ENCODE results near the gene BCAS4.
A peak's percentile ranks its signal among the peaks of the same experiment; 100 is the strongest.
"Not testable (repeated sequence)": the region's sequence is repeated elsewhere in the genome, so short reads cannot be mapped to it uniquely, and the experiment has no call there.

Gene BCAS4

GRCh38 chr20:50794846-50795634, at the start of gene BCAS4:
BCAS4 (plus strand) TSS chr20:50795061; CDS start chr20:50795084, 23 bp downstream.
- peak; percentile 88 for DNase-seq (ENCODE audit: low spot score)

- no peak for DNase-seq (ENCODE audit: low spot score)
Observed at GRCh38 chr20:50745634-50746137, 49.2 kb upstream of the BCAS4 start.

GRCh38 chr20:50746138-50746940, 48.5 kb upstream of the BCAS4 start:
- DNase-seq (ENCODE audit: low spot score) = no peak

GRCh38 chr20:50747275-50747674, 47.6 kb upstream of the BCAS4 start:
- no peak for DNase-seq (ENCODE audit: low spot score)

GRCh38 chr20:50750145-50750671, 44.7 kb upstream of the BCAS4 start:
- no peak for DNase-seq (ENCODE audit: low spot score)

- no peak for DNase-seq (ENCODE audit: low spot score)
Observed at GRCh38 chr20:50753152-50753551, 41.7 kb upstream of the BCAS4 start.

GRCh38 chr20:50754420-50754819, 40.4 kb upstream of the BCAS4 start:
- DNase-seq (ENCODE audit: low spot score) = no peak

GRCh38 chr20:50756447-50756846, 38.4 kb upstream of the BCAS4 start:
- DNase-seq (ENCODE audit: low spot score) = no peak

- DNase-seq (ENCODE audit: low spot score) = no peak
Observed at GRCh38 chr20:50758469-50758868, 36.4 kb upstream of the BCAS4 start.

GRCh38 chr20:50758992-50759391, 35.9 kb upstream of the BCAS4 start:
- no peak for DNase-seq (ENCODE audit: low spot score)

GRCh38 chr20:50759678-50760077, 35.2 kb upstream of the BCAS4 start:
- no peak for DNase-seq (ENCODE audit: low spot score)

- no peak for DNase-seq (ENCODE audit: low spot score)
Observed at GRCh38 chr20:50762045-50762422, 32.8 kb upstream of the BCAS4 start.

- DNase-seq (ENCODE audit: low spot score) = no peak
Observed at GRCh38 chr20:50762435-50763220, 32.2 kb upstream of the BCAS4 start.

- DNase-seq (ENCODE audit: low spot score) = not testable (repeated sequence)
Observed at GRCh38 chr20:50763550-50764458, 31.1 kb upstream of the BCAS4 start.

GRCh38 chr20:50765251-50765650, 29.6 kb upstream of the BCAS4 start:
- DNase-seq (ENCODE audit: low spot score) = not testable (repeated sequence)

GRCh38 chr20:50765674-50766073, 29.2 kb upstream of the BCAS4 start:
- DNase-seq (ENCODE audit: low spot score) = no peak

GRCh38 chr20:50766955-50767809, 27.7 kb upstream of the BCAS4 start:
- DNase-seq (ENCODE audit: low spot score) = not testable (repeated sequence)

- DNase-seq (ENCODE audit: low spot score) = not testable (repeated sequence)
Observed at GRCh38 chr20:50768991-50769390, 25.9 kb upstream of the BCAS4 start.

- not testable (repeated sequence) for DNase-seq (ENCODE audit: low spot score)
Observed at GRCh38 chr20:50769551-50770085, 25.2 kb upstream of the BCAS4 start.

Measured in CD4-positive, alpha-beta T cell treated with Interleukin-15 for 4 hours (primary cell).